K562 (cell line): ENCODE data around the gene CLNK. TPM values are rescaled to one million over a fixed set of nuclear protein-coding genes. Genes with fewer than 3 reads are reported as not detected.

ENCODE experiments used
- ATAC-seq: fragments of 200-7000 bp; cut with Tn5 transposase; 3 replicates; pipeline ENCODE4 v1.9.1; 2020; ENCODE audit warnings: moderate library complexity
- BruUV-seq: library from RNA; stranded (reverse); fragments of 400-500 nt; replicated peaks from 2 replicates; lab custom pipeline; 2021; lab: Mats Ljungman, UMichigan
- CTCF ChIA-PET: fragments of 300-600 bp; formaldehyde crosslinking; extraction: SDS; loops from one replicate; lab custom pipeline; 2021; ENCODE audit warnings: low intra/inter-chr PET ratio; lab: Yijun Ruan, JAX
- POLR2A ChIA-PET: fragments of 300-600, 350-650 bp; sonication (Branson Sonifier 250); formaldehyde crosslinking; extraction: SDS; loops from one replicate; lab custom pipeline; 2021; ENCODE audit warnings: antibody characterized with exemption, inconsistent platforms; lab: Yijun Ruan, JAX
- DNase-seq, 4 experiments: peaks; one replicate each; pipeline versions ENCODE4 v3.0.0 to v3.0.0-alpha.2; 2011 to 2018; ENCODE audit warnings: low spot score in 3 of 4, mixed read lengths in 3 of 4; ENCODE audit errors: extremely low read depth in 1 of 4
- FAIRE-seq: peaks from 2 replicates; lab custom pipeline; 2011; peaks lifted over from hg19 to GRCh38; lab: Jason Lieb, UNC
- H2AFZ ChIP-seq: 2 replicates; pipeline ENCODE4 v1.6.0; 2011; ENCODE audit warnings: low read depth, low read length, control low read depth, inconsistent platforms
- H3K27ac ChIP-seq: fragments of 200-600 bp; 3 replicates; pipeline ENCODE4 v1.8.0; 2011; ENCODE audit warnings: low read depth, mild to moderate bottlenecking, control low read depth, inconsistent platforms, low read length, moderate library complexity, mixed read lengths; ENCODE audit errors: extremely low read depth
- H3K27me3 ChIP-seq, 2 experiments: fragments of 300-600 bp in 1 of 2; 2 replicates in 1 of 2; 3 replicates in 1 of 2; pipeline versions ENCODE4 v1.6.0 to v1.8.0; 2011; ENCODE audit warnings: inconsistent platforms in 2 of 2, low read length in 2 of 2, mild to moderate bottlenecking in 1 of 2, mixed read lengths in 1 of 2, moderate library complexity in 1 of 2; ENCODE audit not compliant: control insufficient read depth in 2 of 2, insufficient read depth in 2 of 2
- H3K36me3 ChIP-seq: fragments of 300-600 bp; 3 replicates; pipeline ENCODE4 v1.8.0; 2011; ENCODE audit warnings: mild to moderate bottlenecking, low read length, inconsistent platforms; ENCODE audit not compliant: control insufficient read depth, insufficient read depth
- H3K4me1 ChIP-seq, 2 experiments: fragments of 200-600 bp in 1 of 2; replicated peaks in 1 of 2; 2 replicates in 1 of 2; 3 replicates in 1 of 2; pipeline versions ENCODE4 v1.5.1 to v1.8.0; 2011; ENCODE audit warnings: inconsistent platforms in 2 of 2, low read length in 2 of 2, mild to moderate bottlenecking in 1 of 2, mixed read lengths in 1 of 2, moderate library complexity in 1 of 2; ENCODE audit not compliant: control insufficient read depth in 2 of 2, insufficient read depth in 2 of 2
- H3K4me2 ChIP-seq: 2 replicates; pipeline ENCODE4 v1.6.1; 2011; ENCODE audit warnings: low read length, control low read depth, inconsistent platforms, mixed read lengths; ENCODE audit not compliant: insufficient read depth
- H3K4me3 ChIP-seq: fragments of 200-600 bp; sonication (generic), shearing (Covaris generic); 2 replicates; pipeline ENCODE4 v1.5.1; 2016; ENCODE audit warnings: control low read depth, inconsistent platforms
- H3K79me2 ChIP-seq: fragments of 200-600 bp; 3 replicates; pipeline ENCODE4 v1.8.0; 2011; ENCODE audit warnings: low read length, inconsistent platforms; ENCODE audit not compliant: control insufficient read depth, insufficient read depth
- H3K9ac ChIP-seq, 2 experiments: 2 replicates each; pipeline versions ENCODE4 v1.6.0 to v1.6.1; 2011; ENCODE audit warnings: low read depth in 2 of 2, low read length in 2 of 2, control low read depth in 1 of 2, inconsistent platforms in 1 of 2, mild to moderate bottlenecking in 1 of 2, mixed read lengths in 1 of 2; ENCODE audit not compliant: insufficient read depth in 1 of 2
- H3K9me1 ChIP-seq: one replicate; pipeline ENCODE4 v1.6.0; 2011; ENCODE audit warnings: inconsistent platforms, mild to moderate bottlenecking, low read length, moderate library complexity; ENCODE audit not compliant: control insufficient read depth, insufficient read depth
- H3K9me3 ChIP-seq: replicated peaks from 2 replicates; pipeline ENCODE4 v1.5.1; 2011; ENCODE audit warnings: low read depth, low read length, inconsistent platforms; ENCODE audit not compliant: control insufficient read depth, insufficient read depth
- H4K20me1 ChIP-seq: replicated peaks from 2 replicates; pipeline ENCODE4 v1.6.1; 2011; ENCODE audit warnings: low read length, inconsistent platforms, mixed read lengths; ENCODE audit not compliant: control insufficient read depth, insufficient read depth
- HNRNPK ChIP-seq: fragments of 200-400 bp; formaldehyde crosslinking; IDR thresholded peaks from one replicate; pipeline ENCODE4 v1.6.1; 2018; ENCODE audit warnings: mild to moderate bottlenecking, low read depth, low read length; ENCODE audit not compliant: poor library complexity, severe bottlenecking
- NFE2 ChIP-seq: IDR thresholded peaks from 2 replicates; pipeline ENCODE4 v1.6.1; 2014; ENCODE audit warnings: antibody characterized with exemption, low read depth
- NR2C2 ChIP-seq, 2 experiments: fragments of 200-800 bp in 1 of 2; sonication (Bioruptor generic) in 1 of 2; sonication (generic) in 1 of 2; formaldehyde crosslinking in 1 of 2; IDR thresholded peaks; 2 replicates each; pipeline versions ENCODE4 v1.6.1 to v1.8.0; 2016 to 2022; ENCODE audit warnings: mild to moderate bottlenecking in 1 of 2, missing compliant biosample characterization in 1 of 2, missing genetic modification characterization in 1 of 2, missing genetic modification reagents in 1 of 2
- RB1 ChIP-seq: fragments of 450-650 bp; IDR thresholded peaks from 2 replicates; pipeline ENCODE4 v1.6.1; 2017; ENCODE audit warnings: low read depth, mild to moderate bottlenecking
- RFX5 ChIP-seq: IDR thresholded peaks from 2 replicates; pipeline ENCODE4 v1.6.1; 2011; ENCODE audit warnings: low read depth, mild to moderate bottlenecking, improper control_type of control experiment, low read length
- SNIP1 ChIP-seq: fragments of 450-650 bp; IDR thresholded peaks from 2 replicates; pipeline ENCODE4 v1.7.1; 2017; ENCODE audit warnings: low read depth, mild to moderate bottlenecking
- TAF1 ChIP-seq: IDR thresholded peaks from 2 replicates; pipeline ENCODE4 v1.6.1; 2011; ENCODE audit warnings: mild to moderate bottlenecking, low read length, moderate library complexity; ENCODE audit not compliant: insufficient read depth, control insufficient read depth, severe bottlenecking; ENCODE audit errors: extremely low read depth
- TAF9B ChIP-seq: fragments of 450-650 bp; IDR thresholded peaks from 2 replicates; pipeline ENCODE4 v1.6.1; 2018; ENCODE audit warnings: mild to moderate bottlenecking; ENCODE audit not compliant: partially characterized antibody
- TBP ChIP-seq: optimal IDR thresholded peaks from 2 replicates; pipeline ENCODE3; 2011; ENCODE audit warnings: low read depth, low read length, improper control_type of control experiment
- ZBTB7A ChIP-seq: IDR thresholded peaks from 2 replicates; pipeline ENCODE4 v1.6.1; 2011; ENCODE audit warnings: low read depth, mild to moderate bottlenecking, low read length, moderate library complexity, borderline replicate concordance; ENCODE audit not compliant: control insufficient read depth
- ZNF121 ChIP-seq: sonication (generic); formaldehyde crosslinking; conservative IDR thresholded peaks from 2 replicates; pipeline ENCODE4 v1.8.0; 2022; ENCODE audit warnings: missing genetic modification reagents
- ZNF263 ChIP-seq: sonication (generic); formaldehyde crosslinking; IDR thresholded peaks from 2 replicates; pipeline ENCODE4 v1.8.0; 2022; ENCODE audit warnings: mild to moderate bottlenecking, missing genetic modification reagents, borderline replicate concordance
- WGBS: fragments of 100-300 bp; shearing (Covaris generic); methylation state at CpG from one replicate; pipeline ENCODE4 v1.1.6; 2016; ENCODE audit warnings: low coverage, mixed read lengths; ENCODE audit not compliant: insufficient coverage; ENCODE audit errors: missing lambda C conversion rate; 5-methylcytosine and 5-hydroxymethylcytosine counted together
- in situ Hi-C: fragments of 300-500 bp; cut with MboI; formaldehyde crosslinking; loops from 4 replicates; pipeline ENCODE4 v1.15.0; 2018; ENCODE audit warnings: inconsistent platforms, mixed read lengths
- intact Hi-C: fragments of 100-400 bp; cut with micrococcal nuclease; formaldehyde crosslinking; loops from 2 replicates; pipeline ENCODE4 v1.14.2; 2022
- polyA plus RNA-seq, 8 experiments: library from polyadenylated mRNA; depleted of rRNA in 4 of 8; stranded (reverse) in 5 of 8; unstranded in 3 of 8; fragments of >200 nt; fragmentation: Nextera tagmentation in 2 of 8; fragmentation: Illumina TruSeq in 1 of 8; extraction: Ambion mirVana in 2 of 8; extraction: Trizol in 1 of 8; gene quantifications; 2 replicates each; pipeline versions ENCODE4 v1.2.1 to v1.2.3, GENCODE V29; 2011 to 2014; ENCODE audit warnings: inconsistent platforms in 1 of 8, missing spikeins in 1 of 8
- total RNA-seq, 7 experiments: library from RNA; depleted of rRNA in 6 of 7; stranded (reverse); fragments of >200 nt in 6 of 7; fragmentation: Illumina TruSeq in 2 of 7; extraction: Trizol in 2 of 7; gene quantifications; 2 replicates each; pipeline versions ENCODE4 v1.2.1 to v1.2.3, GENCODE V29; 2011 to 2021; ENCODE audit warnings: low replicate concordance in 1 of 7
- TF ChIP-seq, protein P1 (sequence below): fragments of 250-450 bp; sonication (Bioruptor Pico); IDR thresholded peaks from 2 replicates; pipeline ENCODE4 v1.5.0; 2021
- TF ChIP-seq, protein P2 (sequence below): fragments of 450-650 bp; formaldehyde crosslinking; conservative IDR thresholded peaks from 2 replicates; pipeline ENCODE4 v1.4.0; 2022; ENCODE audit warnings: mild to moderate bottlenecking, missing genetic modification characterization
- TF ChIP-seq, protein P3 (sequence below): IDR thresholded peaks from 2 replicates; pipeline ENCODE4 v1.6.1; 2012; ENCODE audit warnings: low read depth, low read length, improper control_type of control experiment, borderline replicate concordance

The CLNK gene
- total and polyA plus RNA-seq, 9 of the 15 experiments (the other 6 are each of a cell fraction or from before 2014, with no cell fraction given): not detected

DNA sequence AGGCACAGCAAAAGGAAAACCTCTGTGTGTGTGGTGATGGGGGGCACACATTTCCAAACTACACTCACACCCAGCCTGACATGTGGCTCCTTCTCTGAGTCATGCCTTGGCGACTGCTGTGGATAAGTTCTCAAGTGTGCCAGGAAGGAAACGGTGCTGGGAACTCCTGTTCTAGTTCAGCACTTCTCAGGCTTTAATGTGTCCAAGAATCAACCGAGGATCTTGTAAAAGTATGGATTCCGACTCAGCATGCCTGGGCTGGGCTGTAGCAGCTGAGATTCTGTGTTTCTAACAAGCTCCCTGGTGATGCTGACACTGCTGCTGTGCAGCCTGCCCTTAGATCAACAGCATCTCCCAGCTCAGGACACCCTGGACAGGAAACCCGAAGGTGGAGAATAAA lies 20.2 kb downstream of the CLNK start:
- CTCF ChIA-PET: no interaction called here
- Histone ChIP-seq H3K4me3 (no peak overlapping the region), H3K79me2 (no peaks in the 10 kb centered on the region), H3K27ac (no peak overlapping the region), H3K9me1 (no peaks in the 10 kb centered on the region)
- DNase-seq: no peak
- no TSS peak for BruUV-seq
- TF ChIP-seq SNIP1 (no peak), ZNF263 (CRISPR knock-in tag) (no peak), RB1 (no peak), ZNF121 (CRISPR knock-in tag) (no peak), HNRNPK (no peak), ZBTB7A (no peak), TAF1 (no peak), NFE2 (no peak), RFX5 (no peak), TAF9B (no peak), TBP (no peak), NR2C2 (CRISPR knock-in tag; IDR thresholded peaks at IDR 0.05) (no peak), NR2C2 (tag; IDR thresholded peaks at IDR 0.05) (no peak)
- TF ChIP-seq, protein P1, sequence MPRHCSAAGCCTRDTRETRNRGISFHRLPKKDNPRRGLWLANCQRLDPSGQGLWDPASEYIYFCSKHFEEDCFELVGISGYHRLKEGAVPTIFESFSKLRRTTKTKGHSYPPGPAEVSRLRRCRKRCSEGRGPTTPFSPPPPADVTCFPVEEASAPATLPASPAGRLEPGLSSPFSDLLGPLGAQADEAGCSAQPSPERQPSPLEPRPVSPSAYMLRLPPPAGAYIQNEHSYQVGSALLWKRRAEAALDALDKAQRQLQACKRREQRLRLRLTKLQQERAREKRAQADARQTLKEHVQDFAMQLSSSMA (CRISPR knock-in tag): no peak
- TF ChIP-seq, protein P2, sequence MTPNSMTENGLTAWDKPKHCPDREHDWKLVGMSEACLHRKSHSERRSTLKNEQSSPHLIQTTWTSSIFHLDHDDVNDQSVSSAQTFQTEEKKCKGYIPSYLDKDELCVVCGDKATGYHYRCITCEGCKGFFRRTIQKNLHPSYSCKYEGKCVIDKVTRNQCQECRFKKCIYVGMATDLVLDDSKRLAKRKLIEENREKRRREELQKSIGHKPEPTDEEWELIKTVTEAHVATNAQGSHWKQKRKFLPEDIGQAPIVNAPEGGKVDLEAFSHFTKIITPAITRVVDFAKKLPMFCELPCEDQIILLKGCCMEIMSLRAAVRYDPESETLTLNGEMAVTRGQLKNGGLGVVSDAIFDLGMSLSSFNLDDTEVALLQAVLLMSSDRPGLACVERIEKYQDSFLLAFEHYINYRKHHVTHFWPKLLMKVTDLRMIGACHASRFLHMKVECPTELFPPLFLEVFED (CRISPR knock-in tag): no peak
- TF ChIP-seq, protein P3, sequence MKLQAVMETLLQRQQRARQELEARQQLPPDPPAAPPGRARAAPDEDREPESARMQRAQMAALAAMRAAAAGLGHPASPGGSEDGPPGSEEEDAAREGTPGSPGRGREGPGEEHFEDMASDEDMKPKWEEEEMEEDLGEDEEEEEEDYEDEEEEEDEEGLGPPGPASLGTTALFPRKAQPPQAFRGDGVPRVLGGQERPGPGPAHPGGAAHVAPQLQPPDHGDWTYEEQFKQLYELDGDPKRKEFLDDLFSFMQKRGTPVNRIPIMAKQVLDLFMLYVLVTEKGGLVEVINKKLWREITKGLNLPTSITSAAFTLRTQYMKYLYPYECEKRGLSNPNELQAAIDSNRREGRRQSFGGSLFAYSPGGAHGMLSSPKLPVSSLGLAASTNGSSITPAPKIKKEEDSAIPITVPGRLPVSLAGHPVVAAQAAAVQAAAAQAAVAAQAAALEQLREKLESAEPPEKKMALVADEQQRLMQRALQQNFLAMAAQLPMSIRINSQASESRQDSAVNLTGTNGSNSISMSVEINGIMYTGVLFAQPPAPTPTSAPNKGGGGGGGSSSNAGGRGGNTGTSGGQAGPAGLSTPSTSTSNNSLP: no peak
- TF ChIP-seq, all 486 proteins: peak for 0
- no peak overlapping the region for H2AFZ ChIP-seq
- no peak for ATAC-seq
- no peak overlapping the region for H3K9ac ChIP-seq
- H3K4me2 ChIP-seq: no peak overlapping the region
- intact Hi-C loops (no loop called here), in situ Hi-C loops (no loop called here)
- H3K36me3 ChIP-seq: no peaks in the 10 kb centered on the region
- 0% methylated on average over 5 of the region's 5 CpGs for WGBS
- no peaks in the 10 kb centered on the region for H4K20me1 ChIP-seq
- H3K9me3 ChIP-seq: no peaks in the 10 kb centered on the region
- no peak for FAIRE-seq
- no peaks in the 10 kb centered on the region for H3K27me3 ChIP-seq
- POLR2A ChIA-PET: no interaction called here
- peaks cover 0 to 6% of the 10 kb centered on the region in 2 experiments; a peak in 2 of 5 replicates for H3K4me1 ChIP-seq
